MG63 (cell line): ENCODE measurements around the gene CCNK. TPM values are rescaled to one million over a fixed set of nuclear protein-coding genes. Genes with fewer than 3 reads are reported as not detected.
A peak's percentile ranks its signal among the peaks of the same experiment; 100 is the strongest.

Source experiments
- DNase-seq: peaks from one replicate; pipeline ENCODE4 v3.0.0-alpha.2; 2020
- H3K27me3 ChIP-seq: fragments of 250-450 bp; sonication (Bioruptor Pico); 2 replicates; pipeline ENCODE4 v1.5.1; 2020; ENCODE audit warnings: mild to moderate bottlenecking, moderate library complexity
- H3K36me3 ChIP-seq: fragments of 250-450 bp; sonication (Bioruptor Pico); 2 replicates; pipeline ENCODE4 v1.5.1; 2020; ENCODE audit warnings: mild to moderate bottlenecking, moderate library complexity
- H3K4me3 ChIP-seq: fragments of 250-450 bp; sonication (Bioruptor Pico); 2 replicates; pipeline ENCODE4 v1.5.1; 2020; ENCODE audit warnings: mild to moderate bottlenecking, moderate library complexity
- H3K9me3 ChIP-seq: fragments of 250-450 bp; sonication (Bioruptor Pico); 2 replicates; pipeline ENCODE4 v1.5.1; 2020; ENCODE audit warnings: mild to moderate bottlenecking, moderate library complexity
- total RNA-seq: library from RNA; depleted of rRNA; stranded (reverse); fragments of >200 nt; shearing (Covaris generic); gene quantifications from 2 replicates; pipeline ENCODE4 v1.2.3, GENCODE V29; 2014; ENCODE audit warnings: low replicate concordance

CCNK gene
- total RNA-seq, 1 experiment from 2014 or later: 2.9 TPM

- no peak for DNase-seq
- Histone ChIP-seq H3K9me3 (no peaks in the 10 kb centered on the region), H3K36me3 (no peaks in the 10 kb centered on the region; the same call in 1 of the 2 replicates), H3K4me3 (no peak overlapping the region), H3K27me3 (no peaks in the 10 kb centered on the region)
Observed at GRCh38 chr14:99512571-99513182, 31.5 kb downstream of the CCNK start.

- H3K27me3 ChIP-seq: no peaks in the 10 kb centered on the region
- no peaks in the 10 kb centered on the region; the same call in 1 of the 2 replicates for H3K36me3 ChIP-seq
- DNase-seq: no peak
Observed at GRCh38 chr14:99513183-99513694, 32.0 kb downstream of the CCNK start.

DNA sequence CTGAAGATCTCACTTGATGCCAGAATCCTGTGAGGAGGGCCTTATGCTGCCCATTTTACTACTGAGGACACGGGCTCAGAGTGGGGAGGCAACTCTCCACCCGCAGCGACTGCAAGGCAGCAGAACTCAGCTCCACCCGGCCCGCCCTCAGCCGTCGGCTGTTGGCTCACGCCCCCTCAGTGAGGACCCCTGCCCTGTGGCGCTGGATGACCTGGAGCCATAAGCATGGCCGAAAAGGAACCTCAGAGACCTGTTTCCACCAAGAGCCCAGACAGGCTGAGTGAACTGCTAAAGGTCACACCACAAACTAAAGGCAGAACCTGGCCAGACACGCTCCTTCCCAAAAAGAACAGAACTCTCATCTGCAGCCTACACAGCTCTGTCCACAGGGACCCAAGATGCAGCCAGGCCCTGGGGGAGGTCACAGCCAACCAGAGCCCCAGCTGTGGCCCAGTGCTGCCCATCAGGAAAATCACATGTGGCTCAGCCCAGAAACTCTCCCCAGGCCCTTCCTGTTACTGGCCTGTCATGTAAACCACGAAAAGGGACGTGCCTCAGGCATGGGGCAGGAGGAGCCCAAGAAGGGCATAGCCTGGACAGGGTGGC lies 32.8 kb downstream of the CCNK start:
- DNase-seq: no peak
- H3K4me3 ChIP-seq: no peak overlapping the region
- H3K9me3 ChIP-seq: no peaks in the 10 kb centered on the region
- no peaks in the 10 kb centered on the region; the same call in 1 of the 2 replicates for H3K36me3 ChIP-seq
- no peaks in the 10 kb centered on the region for H3K27me3 ChIP-seq

More at GRCh38 chr14:99513183-99513694, 32.0 kb downstream of the CCNK start:
- Histone ChIP-seq H3K4me3 (no peak overlapping the region), H3K9me3 (no peaks in the 10 kb centered on the region)

- H3K9me3 ChIP-seq: no peaks in the 10 kb centered on the region
- DNase-seq: no peak
- no peaks in the 10 kb centered on the region for H3K27me3 ChIP-seq
- no peak overlapping the region for H3K4me3 ChIP-seq
- H3K36me3 ChIP-seq: no peaks in the 10 kb centered on the region
Observed at GRCh38 chr14:99514552-99515300, 33.5 kb downstream of the CCNK start.

DNA sequence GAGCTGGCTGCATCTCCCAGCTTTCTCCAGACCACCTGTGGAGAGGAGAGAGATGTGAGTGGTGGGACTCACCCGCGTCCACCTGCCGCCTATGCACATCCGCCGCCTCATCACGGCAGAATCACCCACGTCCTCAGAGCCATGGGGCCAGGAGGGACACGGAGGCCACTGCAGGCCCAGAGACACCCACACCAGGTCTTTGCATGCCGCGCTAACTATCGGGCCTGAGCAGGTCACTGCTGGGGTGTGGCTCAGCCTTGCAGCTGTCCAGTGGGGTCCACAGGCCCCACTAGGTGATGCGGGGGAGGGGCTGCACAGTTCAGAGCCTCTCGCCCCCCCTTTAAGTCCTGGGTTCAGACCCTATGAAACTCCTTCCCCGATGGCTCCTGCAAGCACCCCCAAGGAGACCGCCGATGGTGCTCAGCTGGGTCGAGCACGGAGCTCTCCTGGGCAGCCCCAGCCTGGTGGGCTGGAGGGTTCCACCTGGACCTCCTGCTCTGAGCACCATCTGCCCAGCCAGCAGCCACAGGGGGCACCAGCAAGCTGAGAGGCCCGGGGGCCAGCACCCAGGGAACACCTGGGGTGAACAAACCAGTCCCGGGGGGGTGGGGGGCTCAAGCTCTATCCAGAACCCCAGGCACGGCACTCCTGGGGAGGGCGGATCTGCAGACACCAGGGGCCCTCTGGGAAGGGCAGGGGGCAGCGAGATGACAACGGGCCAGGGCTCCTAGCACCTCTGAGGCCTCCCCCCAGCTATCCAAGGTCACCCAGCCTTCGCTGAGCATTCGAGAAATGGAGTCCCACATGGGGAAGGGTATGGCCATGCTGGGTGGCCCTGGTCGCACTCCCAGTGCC lies 34.3 kb downstream of the CCNK start:
- Histone ChIP-seq H3K4me3 (no peak overlapping the region), H3K9me3 (no peaks in the 10 kb centered on the region), H3K27me3 (no peaks in the 10 kb centered on the region), H3K36me3 (no peaks in the 10 kb centered on the region)
- DNase-seq: no peak

GRCh38 chr14:99516156-99516870 lies 35.1 kb downstream of the CCNK start:
- no peaks in the 10 kb centered on the region for H3K27me3 ChIP-seq
- no peaks in the 10 kb centered on the region for H3K9me3 ChIP-seq
- no peak overlapping the region for H3K4me3 ChIP-seq
- no peak for DNase-seq
- no peaks in the 10 kb centered on the region for H3K36me3 ChIP-seq

GRCh38 chr14:99516871-99517642 lies 35.8 kb downstream of the CCNK start:
- Histone ChIP-seq H3K9me3 (no peaks in the 10 kb centered on the region), H3K36me3 (no peaks in the 10 kb centered on the region), H3K4me3 (no peak overlapping the region), H3K27me3 (no peaks in the 10 kb centered on the region)
- no peak for DNase-seq

GRCh38 chr14:99517643-99518381 lies 36.6 kb downstream of the CCNK start:
- no peak for DNase-seq
- Histone ChIP-seq H3K27me3 (no peaks in the 10 kb centered on the region), H3K36me3 (no peaks in the 10 kb centered on the region), H3K9me3 (no peaks in the 10 kb centered on the region), H3K4me3 (no peak overlapping the region)

DNA sequence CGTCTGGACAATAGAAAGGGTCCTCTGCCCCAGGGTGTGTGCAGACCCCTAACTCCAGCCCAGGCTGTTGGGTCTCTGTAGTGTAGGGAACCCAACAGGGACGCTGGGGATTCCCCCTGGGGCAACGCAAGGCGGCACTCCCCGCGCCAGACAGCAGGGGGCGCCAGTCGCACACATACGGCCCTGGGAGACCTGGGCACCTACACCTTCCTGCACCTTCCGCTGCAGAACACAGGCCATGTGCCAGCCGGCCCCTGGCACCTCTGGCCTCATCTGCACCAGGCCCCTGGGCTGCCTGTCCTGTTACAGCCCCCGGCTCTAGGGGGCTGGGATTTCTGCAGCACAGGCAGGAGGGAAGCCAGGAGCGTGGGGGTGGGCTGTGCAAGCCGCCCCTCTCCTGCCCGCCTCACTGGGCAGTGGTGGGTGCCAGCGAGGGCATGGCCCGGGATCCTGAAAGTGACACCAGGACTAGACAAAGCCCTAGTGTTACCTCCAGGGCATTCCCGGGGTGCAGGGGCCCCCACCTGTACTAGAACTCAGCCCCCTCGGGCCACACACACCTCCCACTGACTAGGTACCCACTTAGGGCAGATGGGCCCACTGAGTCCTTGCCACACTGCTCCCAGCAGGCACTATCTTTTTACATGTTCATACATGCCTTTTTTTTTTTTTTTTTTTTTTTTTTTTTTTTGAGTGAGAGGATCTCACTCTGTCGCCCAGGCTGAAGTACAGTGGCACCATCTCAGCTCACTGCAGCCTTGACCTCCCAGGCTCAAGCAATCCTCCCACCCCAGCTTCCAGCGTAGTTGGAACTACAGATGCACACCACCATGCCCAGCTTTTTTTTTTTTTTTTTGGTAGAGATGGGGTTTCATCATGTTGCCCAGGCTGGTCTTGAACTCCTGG lies 37.5 kb downstream of the CCNK start:
- Histone ChIP-seq H3K9me3 (no peaks in the 10 kb centered on the region), H3K27me3 (no peaks in the 10 kb centered on the region), H3K36me3 (no peaks in the 10 kb centered on the region), H3K4me3 (no peak overlapping the region)
- peak; percentile 45 for DNase-seq

GRCh38 chr14:99519347-99519881 lies 38.2 kb downstream of the CCNK start:
- no peak overlapping the region for H3K4me3 ChIP-seq
- DNase-seq: no peak
- H3K9me3 ChIP-seq: no peaks in the 10 kb centered on the region
- no peaks in the 10 kb centered on the region for H3K36me3 ChIP-seq
- no peaks in the 10 kb centered on the region for H3K27me3 ChIP-seq

DNA sequence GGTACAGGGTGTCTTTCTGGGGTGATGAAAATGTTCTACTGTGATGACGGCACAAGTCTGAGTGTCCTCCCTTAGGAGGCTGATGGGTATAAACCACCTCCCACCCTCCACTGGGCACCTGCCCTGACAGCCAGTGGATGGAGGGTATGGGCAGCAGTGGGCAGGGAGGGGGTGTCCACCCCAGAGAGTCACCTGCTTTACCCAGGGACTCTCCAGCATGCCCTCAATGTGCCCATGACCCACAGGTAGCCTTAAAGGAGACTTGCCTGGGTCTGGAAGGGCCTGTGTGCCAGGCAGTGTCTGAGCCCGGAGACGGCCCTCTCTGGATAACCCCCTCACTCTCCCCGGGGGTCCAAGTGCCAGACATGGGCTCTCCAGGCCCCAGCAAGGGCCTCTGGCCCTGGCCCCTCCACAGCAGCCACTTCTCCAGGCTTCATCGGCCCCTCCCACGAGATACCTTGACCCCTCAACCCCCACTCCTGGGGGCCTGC lies 38.8 kb downstream of the CCNK start:
- no peak for DNase-seq
- no peaks in the 10 kb centered on the region for H3K36me3 ChIP-seq
- no peaks in the 10 kb centered on the region for H3K9me3 ChIP-seq
- no peak overlapping the region for H3K4me3 ChIP-seq
- no peaks in the 10 kb centered on the region for H3K27me3 ChIP-seq

DNA sequence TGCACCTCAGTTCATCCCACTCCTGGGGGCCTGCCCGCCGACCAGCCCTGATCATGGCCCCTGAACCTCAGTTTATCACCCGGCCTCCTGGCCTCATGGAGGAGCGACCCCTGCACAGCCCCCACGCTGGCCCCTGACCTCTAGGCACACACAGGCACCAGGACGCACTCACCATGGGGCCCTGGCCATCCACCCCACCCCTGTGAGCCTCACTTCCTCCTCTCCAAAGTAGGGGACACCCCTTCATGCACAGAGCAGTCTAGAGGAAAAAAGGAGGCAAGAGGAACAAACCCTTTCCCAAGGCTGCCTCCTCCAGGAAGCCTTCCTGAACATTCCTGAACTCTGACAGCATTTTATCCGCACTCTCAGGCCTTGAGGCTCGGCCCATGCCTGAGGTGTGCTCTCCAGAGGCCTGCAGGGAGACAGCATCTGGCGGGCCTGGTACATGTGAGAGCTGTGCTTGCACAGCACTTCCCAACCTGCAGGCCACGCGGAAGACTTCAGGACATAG lies 39.4 kb downstream of the CCNK start:
- Histone ChIP-seq H3K27me3 (no peaks in the 10 kb centered on the region), H3K9me3 (no peaks in the 10 kb centered on the region), H3K4me3 (no peak overlapping the region), H3K36me3 (no peaks in the 10 kb centered on the region)
- DNase-seq: no peak

DNA sequence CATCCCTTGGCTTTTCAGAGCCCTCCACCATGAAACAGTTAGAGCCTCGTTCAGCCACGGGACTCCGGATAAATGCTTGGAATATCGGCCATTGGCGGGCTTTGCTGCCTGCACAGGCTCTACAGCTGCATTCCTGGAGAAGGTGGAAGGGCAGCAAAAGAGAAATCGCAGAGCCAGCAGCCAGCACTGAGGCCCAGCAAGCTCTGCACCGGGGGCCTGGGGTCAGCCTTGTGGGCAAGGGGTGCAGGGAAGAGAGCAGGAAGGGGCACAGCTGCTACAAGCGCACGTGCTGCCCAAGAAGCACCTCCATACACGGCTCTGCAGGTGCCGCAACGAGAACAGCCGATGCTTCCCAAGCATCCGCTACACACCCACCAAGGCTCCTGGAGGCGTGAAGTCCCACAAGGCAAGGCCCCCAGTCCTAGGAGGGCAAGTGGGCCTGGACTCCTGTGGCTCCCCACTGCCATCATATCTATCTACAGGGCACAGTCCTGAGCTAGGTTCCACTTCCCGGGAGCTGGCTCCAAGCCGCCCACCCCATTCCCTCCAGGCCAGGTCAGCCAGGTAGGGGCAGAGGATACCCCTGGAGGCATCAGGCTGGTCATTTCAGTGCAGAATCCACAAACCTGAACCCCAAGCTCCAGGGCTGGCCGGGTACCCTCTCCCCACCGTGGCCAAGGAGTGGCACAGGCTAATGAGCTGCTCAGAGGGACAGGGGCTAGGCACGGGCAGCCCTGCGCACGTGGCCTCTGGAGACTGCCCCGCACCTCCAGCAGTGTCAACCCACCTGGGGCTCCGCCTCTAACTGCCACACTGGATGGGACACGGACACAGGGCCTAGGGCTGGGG lies 40.2 kb downstream of the CCNK start:
- Histone ChIP-seq H3K36me3 (no peaks in the 10 kb centered on the region), H3K27me3 (no peaks in the 10 kb centered on the region), H3K4me3 (no peak overlapping the region), H3K9me3 (no peaks in the 10 kb centered on the region)
- DNase-seq: no peak
